Measurements from ENCODE around the gene NEK1. TPM values are rescaled to one million over a fixed set of nuclear protein-coding genes. Genes with fewer than 3 reads are reported as not detected.
"Not testable (repeated sequence)": the region's sequence is repeated elsewhere in the genome, so short reads cannot be mapped to it uniquely, and the experiment has no call there.

Gene NEK1
- total RNA-seq, 1 experiment from 2014 or later = 4.4 TPM

- Histone ChIP-seq H3K27me3 (replicated peaks) (no peaks in the 10 kb centered on the region), H3K9me3 (replicated peaks) (no peaks in the 10 kb centered on the region), H3K27ac (no peak overlapping the region), H3K4me1 (replicated peaks) (no peaks in the 10 kb centered on the region), H3K36me3 (no peaks in the 10 kb centered on the region), H3K4me3 (no peak overlapping the region)
- peak in 1 of 2 experiments; percentile 52 for DNase-seq (ENCODE audit: low read depth in 1 of 2, low spot score in 2 of 2)
Measured at GRCh38 chr4:169566021-169566818, 46.2 kb downstream of the NEK1 start.

GRCh38 chr4:169565606-169566005 is 46.8 kb downstream of the NEK1 start:
- H3K27me3 ChIP-seq (replicated peaks) = no peaks in the 10 kb centered on the region
- no peak overlapping the region for H3K27ac ChIP-seq
- DNase-seq (ENCODE audit: low read depth in 1 of 2, low spot score in 2 of 2) = no peak
- no peaks in the 10 kb centered on the region for H3K36me3 ChIP-seq
- H3K4me3 ChIP-seq = no peak overlapping the region
- no peaks in the 10 kb centered on the region for H3K4me1 ChIP-seq (replicated peaks)
- H3K9me3 ChIP-seq (replicated peaks) = no peaks in the 10 kb centered on the region

- H3K4me3 ChIP-seq = no peak overlapping the region
- no peak for DNase-seq (ENCODE audit: low read depth in 1 of 2, low spot score in 2 of 2)
- H3K4me1 ChIP-seq (replicated peaks) = no peaks in the 10 kb centered on the region
- H3K9me3 ChIP-seq (replicated peaks) = no peaks in the 10 kb centered on the region
- H3K27ac ChIP-seq = no peak overlapping the region
- no peaks in the 10 kb centered on the region; the same call in 1 of the 2 replicates for H3K36me3 ChIP-seq
- H3K27me3 ChIP-seq (replicated peaks) = no peaks in the 10 kb centered on the region
Measured at GRCh38 chr4:169557061-169557636, 55.2 kb downstream of the NEK1 start.

GRCh38 chr4:169546548-169546947 is 65.8 kb downstream of the NEK1 start:
- not testable (repeated sequence) for DNase-seq (ENCODE audit: low read depth in 1 of 2, low spot score in 2 of 2); H3K9me3 ChIP-seq (replicated peaks); H3K27ac ChIP-seq; H3K36me3 ChIP-seq; H3K4me3 ChIP-seq; H3K4me1 ChIP-seq (replicated peaks); H3K27me3 ChIP-seq (replicated peaks)

- H3K36me3 ChIP-seq = no peaks in the 10 kb centered on the region
- no peak overlapping the region for H3K4me3 ChIP-seq
- no peaks in the 10 kb centered on the region for H3K27me3 ChIP-seq (replicated peaks)
- H3K27ac ChIP-seq = no peak overlapping the region
- DNase-seq (ENCODE audit: low read depth in 1 of 2, low spot score in 2 of 2) = no peak
- H3K9me3 ChIP-seq (replicated peaks) = no peaks in the 10 kb centered on the region
- H3K4me1 ChIP-seq (replicated peaks) = no peaks in the 10 kb centered on the region
Measured at GRCh38 chr4:169540774-169541173, 71.6 kb downstream of the NEK1 start.

- H3K4me1 ChIP-seq (replicated peaks) = no peaks in the 10 kb centered on the region
- no peak overlapping the region for H3K4me3 ChIP-seq
- H3K36me3 ChIP-seq = no peaks in the 10 kb centered on the region
- H3K27me3 ChIP-seq (replicated peaks) = no peaks in the 10 kb centered on the region
- no peak for DNase-seq (ENCODE audit: low read depth in 1 of 2, low spot score in 2 of 2)
- H3K9me3 ChIP-seq (replicated peaks) = no peaks in the 10 kb centered on the region
- no peak overlapping the region for H3K27ac ChIP-seq
Measured at GRCh38 chr4:169530048-169530447, 82.3 kb downstream of the NEK1 start.

GRCh38 chr4:169523796-169524195 is 88.6 kb downstream of the NEK1 start:
- H3K4me1 ChIP-seq (replicated peaks) = no peaks in the 10 kb centered on the region
- no peaks in the 10 kb centered on the region for H3K27me3 ChIP-seq (replicated peaks)
- H3K9me3 ChIP-seq (replicated peaks) = no peaks in the 10 kb centered on the region
- no peak overlapping the region for H3K27ac ChIP-seq
- H3K4me3 ChIP-seq = no peak overlapping the region
- DNase-seq (ENCODE audit: low read depth in 1 of 2, low spot score in 2 of 2) = no peak
- H3K36me3 ChIP-seq = no peaks in the 10 kb centered on the region

- no peak overlapping the region for H3K4me3 ChIP-seq
- no peaks in the 10 kb centered on the region for H3K27me3 ChIP-seq (replicated peaks)
- no peaks in the 10 kb centered on the region for H3K4me1 ChIP-seq (replicated peaks)
- H3K36me3 ChIP-seq = peaks cover 6% of the 10 kb centered on the region; the same call in 1 of the 2 replicates
- no peak overlapping the region for H3K27ac ChIP-seq
- no peak for DNase-seq (ENCODE audit: low read depth in 1 of 2, low spot score in 2 of 2)
- H3K9me3 ChIP-seq (replicated peaks) = no peaks in the 10 kb centered on the region
Measured at GRCh38 chr4:169510617-169511016, 101.8 kb downstream of the NEK1 start.

GRCh38 chr4:169506903-169507302 is 105.5 kb downstream of the NEK1 start:
- DNase-seq (ENCODE audit: low read depth in 1 of 2, low spot score in 2 of 2) = no peak
- peaks cover 6% of the 10 kb centered on the region; the same call in 1 of the 2 replicates for H3K36me3 ChIP-seq
- no peaks in the 10 kb centered on the region for H3K9me3 ChIP-seq (replicated peaks)
- H3K27me3 ChIP-seq (replicated peaks) = no peaks in the 10 kb centered on the region
- H3K4me1 ChIP-seq (replicated peaks) = no peaks in the 10 kb centered on the region
- no peak overlapping the region for H3K27ac ChIP-seq
- H3K4me3 ChIP-seq = no peak overlapping the region

- not testable (repeated sequence) for DNase-seq (ENCODE audit: low read depth in 1 of 2, low spot score in 2 of 2); H3K4me3 ChIP-seq; H3K36me3 ChIP-seq; H3K9me3 ChIP-seq (replicated peaks); H3K27ac ChIP-seq; H3K4me1 ChIP-seq (replicated peaks); H3K27me3 ChIP-seq (replicated peaks)
Measured at GRCh38 chr4:169499907-169500306, 112.5 kb downstream of the NEK1 start.

- not testable (repeated sequence) for H3K4me3 ChIP-seq; H3K27me3 ChIP-seq (replicated peaks); H3K4me1 ChIP-seq (replicated peaks); DNase-seq (ENCODE audit: low read depth in 1 of 2, low spot score in 2 of 2); H3K36me3 ChIP-seq; H3K9me3 ChIP-seq (replicated peaks); H3K27ac ChIP-seq
Measured at GRCh38 chr4:169494234-169494633, 118.1 kb downstream of the NEK1 start.

GRCh38 chr4:169493164-169493524 is 119.2 kb downstream of the NEK1 start:
- no peaks in the 10 kb centered on the region for H3K27me3 ChIP-seq (replicated peaks)
- no peak overlapping the region for H3K27ac ChIP-seq
- H3K9me3 ChIP-seq (replicated peaks) = no peaks in the 10 kb centered on the region
- DNase-seq (ENCODE audit: low read depth in 1 of 2, low spot score in 2 of 2) = no peak
- H3K4me3 ChIP-seq = no peak overlapping the region
- no peaks in the 10 kb centered on the region for H3K4me1 ChIP-seq (replicated peaks)
- peaks cover 4% of the 10 kb centered on the region; the same call in 1 of the 2 replicates for H3K36me3 ChIP-seq

- peaks cover 4% of the 10 kb centered on the region; the same call in 1 of the 2 replicates for H3K36me3 ChIP-seq
- H3K9me3 ChIP-seq (replicated peaks) = no peaks in the 10 kb centered on the region
- no peaks in the 10 kb centered on the region for H3K27me3 ChIP-seq (replicated peaks)
- DNase-seq (ENCODE audit: low read depth in 1 of 2, low spot score in 2 of 2) = peak in 1 of 2 experiments; percentile 33
- no peak overlapping the region for H3K4me3 ChIP-seq
- no peak overlapping the region for H3K27ac ChIP-seq
- H3K4me1 ChIP-seq (replicated peaks) = no peaks in the 10 kb centered on the region
Measured at GRCh38 chr4:169492436-169493163, 119.8 kb downstream of the NEK1 start.

GRCh38 chr4:169491211-169491610 is 121.2 kb downstream of the NEK1 start:
- no peaks in the 10 kb centered on the region for H3K27me3 ChIP-seq (replicated peaks)
- no peaks in the 10 kb centered on the region for H3K4me1 ChIP-seq (replicated peaks)
- no peaks in the 10 kb centered on the region for H3K9me3 ChIP-seq (replicated peaks)
- no peak overlapping the region for H3K27ac ChIP-seq
- H3K4me3 ChIP-seq = no peak overlapping the region
- H3K36me3 ChIP-seq = peaks cover 4% of the 10 kb centered on the region; the same call in 1 of the 2 replicates
- DNase-seq (ENCODE audit: low read depth in 1 of 2, low spot score in 2 of 2) = no peak

All from SJSA1 (cell line).